Activated T-helper 1 cell treated with Interleukin-2 at 50 U/mL for 16 hours (primary cell): ENCODE results near the gene CCDC97.
A peak's percentile ranks its signal among the peaks of the same experiment; 100 is the strongest.

ENCODE experiments used
- DNase-seq: peaks from one replicate; pipeline ENCODE4 v3.0.0-alpha.2; 2020; ENCODE audit warnings: low read depth

The CCDC97 gene

DNA sequence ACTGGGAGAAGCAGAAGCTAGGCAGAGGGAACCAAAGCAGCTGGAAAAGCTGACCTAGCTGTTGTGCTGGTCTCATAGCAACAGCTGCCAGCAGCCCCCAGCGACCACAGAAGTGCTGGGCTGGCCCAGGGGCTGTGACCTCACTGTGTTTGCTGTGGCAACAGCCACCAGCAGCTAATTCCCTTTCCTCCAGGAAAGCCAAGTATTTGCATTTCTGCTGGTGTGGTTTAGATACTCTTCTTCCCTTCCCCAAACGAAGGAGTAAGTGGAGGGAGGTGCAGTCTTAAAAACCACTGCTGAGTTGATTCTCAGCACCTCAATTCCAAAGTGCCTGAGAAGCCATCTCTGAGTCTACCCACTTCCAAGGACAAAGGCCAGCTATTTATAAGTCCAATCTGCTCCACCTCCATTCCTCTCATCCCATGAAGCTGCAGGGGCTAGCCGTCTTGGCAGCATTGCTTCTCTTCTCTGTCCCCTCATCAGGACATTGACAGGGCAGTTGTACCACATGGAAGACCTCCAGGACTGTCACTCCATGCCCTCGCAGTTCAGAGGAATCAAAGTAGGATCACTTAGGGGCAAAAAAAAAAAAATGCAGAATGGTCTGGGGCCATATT lies 11.5 kb upstream of the CCDC97 start:
- DNase-seq, result peak; percentile 22

DNA sequence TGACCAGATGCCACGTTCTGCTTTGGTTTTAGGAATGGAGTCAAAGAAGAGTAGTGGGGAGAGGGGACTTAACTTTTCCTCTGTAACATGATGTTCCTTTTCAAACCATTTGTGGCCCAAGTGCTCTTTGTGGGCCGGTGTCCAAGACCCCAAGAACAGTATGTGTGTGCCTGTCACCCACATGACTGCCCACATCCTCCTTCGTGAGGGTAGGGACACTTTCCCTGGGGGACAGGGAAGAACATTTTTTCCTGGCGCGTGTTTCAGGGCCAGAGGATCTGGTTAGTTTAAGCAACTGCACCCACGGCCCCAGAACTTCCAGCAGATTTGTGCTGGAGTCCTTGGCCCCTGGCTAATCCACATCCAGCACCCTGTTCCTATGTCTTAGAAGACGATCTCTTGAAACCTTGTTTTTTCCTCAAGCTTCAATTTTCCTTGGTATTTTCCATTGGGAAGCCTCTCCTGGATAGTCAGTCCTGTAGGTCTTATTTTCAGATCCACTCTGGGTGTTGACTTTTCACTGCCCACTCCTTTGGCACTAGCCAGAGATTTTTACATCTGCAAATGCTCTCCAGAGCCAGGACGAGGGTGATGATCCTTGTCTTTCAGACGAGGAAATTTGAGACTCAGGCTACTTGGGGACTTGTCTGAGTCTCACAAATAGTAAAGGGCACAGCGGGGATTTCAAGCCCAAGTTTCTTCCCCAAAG lies 10.8 kb upstream of the CCDC97 start:
- no peak for DNase-seq

DNA sequence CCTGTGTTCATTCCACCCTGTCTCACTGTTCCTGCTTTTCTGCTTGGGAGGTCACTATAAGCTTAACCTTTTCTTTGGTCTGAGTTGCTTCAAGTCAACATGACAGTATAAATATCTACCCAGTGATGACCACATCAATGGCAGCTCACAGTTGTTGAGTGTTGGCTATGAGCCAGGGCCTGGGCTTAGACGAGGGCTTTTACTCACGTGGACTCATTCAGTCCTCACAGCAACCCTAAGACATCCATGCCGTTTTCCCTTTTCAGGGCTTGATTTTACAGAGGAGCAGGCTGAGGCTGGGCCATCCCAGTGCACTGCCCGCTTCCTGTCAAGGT lies 10.2 kb upstream of the CCDC97 start:
- peak; percentile 38 for DNase-seq

DNA sequence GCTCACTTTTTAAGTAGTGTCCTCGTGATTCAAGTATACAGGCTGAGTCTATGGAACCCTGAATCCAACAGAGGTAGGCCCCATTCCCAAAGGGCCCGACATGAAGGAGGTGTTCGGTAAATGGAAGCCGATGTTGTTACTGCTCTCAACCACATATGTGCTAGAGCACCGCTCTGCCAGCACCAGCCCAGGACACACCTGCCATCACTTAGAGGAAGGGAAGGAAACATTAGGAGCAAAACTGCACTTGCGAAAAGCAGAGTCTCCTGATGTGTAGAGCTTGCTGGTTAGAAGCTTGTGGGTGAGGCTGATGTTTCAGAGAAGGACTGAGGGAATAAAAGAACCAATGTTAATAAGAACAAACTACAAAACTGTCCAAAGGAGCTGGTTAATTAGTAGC lies 9.4 kb upstream of the CCDC97 start:
- no peak for DNase-seq

DNA sequence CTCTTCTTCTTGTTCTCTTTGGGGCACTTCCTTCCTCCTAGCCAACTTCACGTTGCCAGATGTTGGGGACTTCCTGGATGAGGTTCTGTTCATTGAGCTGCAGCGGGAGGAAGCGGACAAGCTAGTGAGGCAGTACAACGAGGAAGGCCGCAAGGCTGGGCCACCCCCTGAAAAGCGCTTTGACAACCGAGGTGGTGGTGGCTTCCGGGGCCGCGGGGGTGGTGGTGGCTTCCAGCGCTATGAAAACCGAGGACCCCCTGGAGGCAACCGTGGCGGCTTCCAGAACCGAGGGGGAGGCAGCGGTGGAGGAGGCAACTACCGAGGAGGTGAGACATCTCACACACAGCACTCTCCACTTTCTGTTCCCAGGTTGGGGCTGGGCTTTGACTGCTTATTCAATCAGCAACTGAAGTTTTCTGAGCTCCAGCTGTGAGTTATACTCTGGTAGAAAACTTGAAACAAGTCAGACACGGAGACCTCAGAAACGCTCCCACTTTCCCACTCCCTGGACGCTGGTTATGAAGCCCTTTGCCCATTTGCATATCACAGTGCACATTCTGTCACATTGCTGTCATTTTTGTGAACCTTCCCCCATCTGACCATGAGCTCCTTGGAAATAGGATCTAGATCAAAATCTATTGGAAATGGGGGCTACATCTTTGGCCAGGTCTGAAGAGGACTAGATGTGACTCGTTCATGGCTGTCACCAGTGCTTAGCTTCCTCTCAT lies 7.2 kb upstream of the CCDC97 start:
- DNase-seq, result peak; percentile 47

DNA sequence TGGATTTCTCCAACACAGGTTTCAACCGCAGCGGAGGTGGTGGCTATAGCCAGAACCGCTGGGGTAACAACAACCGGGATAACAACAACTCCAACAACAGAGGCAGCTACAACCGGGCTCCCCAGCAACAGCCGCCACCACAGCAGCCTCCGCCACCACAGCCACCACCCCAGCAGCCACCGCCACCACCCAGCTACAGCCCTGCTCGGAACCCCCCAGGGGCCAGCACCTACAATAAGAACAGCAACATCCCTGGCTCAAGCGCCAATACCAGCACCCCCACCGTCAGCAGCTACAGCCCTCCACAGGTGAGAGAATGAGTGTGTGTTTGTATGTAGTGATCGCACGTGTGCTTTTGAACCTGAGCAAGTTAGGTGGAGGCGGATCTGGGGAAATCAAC lies 6.0 kb upstream of the CCDC97 start:
- DNase-seq, result no peak

DNA sequence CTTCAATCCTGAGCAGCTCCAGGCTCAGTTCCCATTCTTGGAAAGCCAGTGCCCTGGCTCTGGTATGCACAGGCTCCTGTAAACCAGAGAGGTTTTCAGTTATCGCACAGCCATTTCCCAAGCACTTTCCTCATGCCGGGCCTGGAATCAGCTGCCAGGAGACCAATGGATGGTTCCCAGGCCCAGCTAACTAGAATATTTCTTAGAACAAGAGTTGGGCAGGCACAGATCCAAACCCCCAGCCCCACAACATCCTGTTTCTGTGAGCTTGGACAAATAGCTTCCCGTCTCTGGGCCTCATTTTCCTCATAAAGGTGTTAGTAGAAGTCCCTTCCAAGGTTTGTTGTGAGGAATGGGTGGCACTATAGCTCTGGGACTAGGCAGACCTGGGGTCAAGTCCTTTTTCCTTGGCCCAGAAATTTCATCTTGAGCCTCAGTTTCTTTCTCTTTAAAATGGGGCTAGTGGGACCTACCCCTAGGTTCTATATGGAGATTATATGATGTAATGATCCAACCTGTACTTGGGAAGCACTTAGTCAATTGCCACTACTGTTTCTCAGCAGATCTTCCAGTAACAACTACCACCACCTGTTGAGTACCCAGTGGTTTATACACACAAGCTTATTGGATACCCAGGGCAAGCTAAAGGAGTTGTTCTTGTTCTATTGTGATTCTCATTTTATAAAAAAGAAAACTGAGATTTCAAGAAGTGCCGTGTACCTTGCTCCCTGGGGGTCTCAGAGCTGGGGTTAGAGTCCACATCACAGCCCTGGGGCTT lies 5.1 kb upstream of the CCDC97 start:
- DNase-seq, result no peak

DNA sequence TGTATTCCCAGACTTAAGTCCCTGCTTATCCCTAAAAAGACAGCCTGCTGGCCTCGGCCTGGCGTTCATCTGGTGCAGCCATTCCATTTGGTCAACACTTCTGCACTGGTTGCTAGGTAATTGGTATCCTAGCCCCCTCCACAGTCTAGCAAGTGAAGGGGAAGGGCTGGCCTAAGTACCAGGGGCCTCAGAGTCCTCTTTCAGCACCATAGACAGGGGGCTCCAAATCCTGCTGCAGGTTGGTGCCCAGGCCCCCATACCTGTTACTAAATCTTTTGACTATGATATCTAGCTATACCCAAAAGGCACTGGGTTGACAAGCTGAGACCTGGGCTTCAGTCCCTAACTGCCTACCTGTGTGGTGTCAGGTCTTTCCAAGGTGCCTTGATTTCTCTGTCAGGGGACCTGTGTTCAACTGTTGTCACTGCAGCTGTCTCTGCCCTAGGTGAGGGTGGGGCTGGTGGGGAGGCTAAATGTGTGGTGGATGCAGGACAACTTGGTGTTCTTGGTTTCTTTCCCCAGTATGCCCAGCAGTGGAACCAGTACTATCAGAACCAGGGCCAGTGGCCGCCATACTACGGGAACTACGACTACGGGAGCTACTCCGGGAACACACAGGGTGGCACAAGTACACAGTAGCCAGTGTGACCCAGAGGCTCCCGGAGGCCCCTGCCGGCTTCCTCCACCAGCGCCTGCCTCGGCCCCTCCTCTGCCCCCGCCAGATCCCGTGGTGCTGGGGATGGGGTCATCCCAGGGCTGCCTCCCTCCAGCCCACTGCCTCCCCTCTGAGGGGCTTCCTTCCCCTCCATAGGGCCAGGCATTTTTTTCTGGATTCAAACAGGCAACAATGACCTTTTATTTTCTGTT lies 3.8 kb upstream of the CCDC97 start:
- DNase-seq, result no peak

DNA sequence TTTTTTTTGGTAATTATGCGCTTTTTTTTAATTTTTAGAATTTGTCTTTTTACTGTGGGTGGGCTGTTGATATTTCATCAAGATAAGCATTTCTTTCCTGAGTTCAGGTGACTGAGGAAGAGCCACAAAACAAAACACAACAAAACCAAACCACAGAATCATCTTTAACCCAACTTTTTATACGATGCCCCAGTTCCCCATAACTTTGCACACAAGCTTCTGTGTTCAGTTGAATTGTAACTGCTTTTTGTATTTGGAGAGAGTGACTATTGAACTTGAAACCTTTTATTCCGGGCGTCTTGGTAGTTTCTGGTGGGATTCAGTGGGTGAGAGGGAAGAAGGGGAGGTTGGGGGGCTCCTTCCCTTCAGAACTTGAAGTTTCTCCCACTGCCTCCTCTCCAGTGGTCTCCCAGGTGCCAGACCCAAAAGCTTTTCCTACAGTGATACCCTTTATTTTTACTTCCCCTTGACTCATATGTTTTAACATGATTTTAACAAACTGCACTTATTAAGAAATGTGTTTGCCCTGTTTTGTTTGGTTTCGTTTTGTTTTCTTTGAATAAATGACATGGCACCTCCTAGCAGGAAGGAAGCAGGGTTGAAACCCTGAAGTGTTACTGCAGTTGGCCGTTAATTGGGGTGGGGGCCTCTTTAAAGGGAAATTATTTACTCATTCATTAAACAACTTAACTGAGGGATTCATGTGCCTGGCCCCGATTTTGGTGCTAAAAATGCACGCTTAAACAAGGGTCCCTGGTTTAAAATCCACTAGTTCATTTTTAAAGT lies 2.7 kb upstream of the CCDC97 start:
- DNase-seq, result no peak

DNA sequence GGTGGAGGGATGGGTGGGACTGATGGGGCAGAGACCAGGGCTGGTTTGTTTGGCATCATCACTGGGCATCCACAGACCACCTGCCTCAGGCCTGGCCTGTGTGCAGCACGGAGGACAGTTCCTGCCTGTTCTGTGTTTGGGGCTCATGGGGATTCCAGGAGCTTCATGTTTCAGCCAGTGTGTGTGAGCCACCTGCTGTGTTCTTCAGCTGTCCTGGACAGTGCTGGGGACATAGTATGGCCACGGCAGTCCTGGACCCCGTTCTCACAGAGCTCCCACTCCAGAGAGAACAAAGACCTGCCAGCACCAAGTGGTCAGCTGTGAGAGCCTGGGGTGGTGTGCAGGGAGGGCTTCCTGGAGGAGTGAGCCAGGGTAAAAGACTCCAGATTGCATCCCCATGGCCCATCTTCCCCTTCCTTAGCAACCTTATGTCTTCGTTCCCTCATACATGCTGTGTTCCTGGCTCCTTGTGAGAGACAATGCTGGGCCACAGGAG lies 2.0 kb upstream of the CCDC97 start:
- DNase-seq, result no peak

DNA sequence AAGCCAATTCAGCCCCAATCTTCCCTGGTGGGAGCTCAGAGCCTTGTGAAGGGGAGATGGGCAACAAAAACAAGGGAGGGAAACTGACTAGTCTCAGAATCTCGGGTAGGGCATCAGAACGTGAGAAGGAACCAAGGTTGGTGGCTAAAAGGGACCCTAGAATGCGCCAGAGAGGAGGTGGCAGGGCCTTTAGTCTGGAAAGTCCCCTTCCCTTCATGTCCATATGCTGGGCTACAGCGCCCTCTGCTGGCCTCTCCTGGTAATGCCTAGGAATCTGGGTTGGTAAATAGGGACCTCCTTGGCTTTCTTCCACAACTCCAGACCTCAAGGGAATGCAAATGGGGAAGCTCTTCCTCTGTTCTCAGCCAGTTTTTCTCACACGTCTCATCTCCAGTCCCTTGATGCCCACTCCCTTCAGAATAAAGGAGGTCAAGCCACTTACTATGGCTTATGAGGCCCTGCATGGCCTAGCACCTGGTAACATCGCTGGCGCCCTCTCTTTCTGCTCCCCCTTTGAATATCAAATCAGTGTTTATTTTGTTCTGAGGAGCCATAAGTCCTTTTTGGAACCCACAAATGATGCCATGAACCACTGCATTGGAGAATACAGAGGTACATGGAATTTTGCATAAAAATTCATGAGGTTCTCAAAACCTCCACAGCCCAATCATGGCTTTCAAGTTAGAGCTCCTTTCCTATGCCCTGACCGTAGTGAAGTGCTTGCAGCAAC lies 1.4 kb upstream of the CCDC97 start:
- DNase-seq, result peak; percentile 85

DNA sequence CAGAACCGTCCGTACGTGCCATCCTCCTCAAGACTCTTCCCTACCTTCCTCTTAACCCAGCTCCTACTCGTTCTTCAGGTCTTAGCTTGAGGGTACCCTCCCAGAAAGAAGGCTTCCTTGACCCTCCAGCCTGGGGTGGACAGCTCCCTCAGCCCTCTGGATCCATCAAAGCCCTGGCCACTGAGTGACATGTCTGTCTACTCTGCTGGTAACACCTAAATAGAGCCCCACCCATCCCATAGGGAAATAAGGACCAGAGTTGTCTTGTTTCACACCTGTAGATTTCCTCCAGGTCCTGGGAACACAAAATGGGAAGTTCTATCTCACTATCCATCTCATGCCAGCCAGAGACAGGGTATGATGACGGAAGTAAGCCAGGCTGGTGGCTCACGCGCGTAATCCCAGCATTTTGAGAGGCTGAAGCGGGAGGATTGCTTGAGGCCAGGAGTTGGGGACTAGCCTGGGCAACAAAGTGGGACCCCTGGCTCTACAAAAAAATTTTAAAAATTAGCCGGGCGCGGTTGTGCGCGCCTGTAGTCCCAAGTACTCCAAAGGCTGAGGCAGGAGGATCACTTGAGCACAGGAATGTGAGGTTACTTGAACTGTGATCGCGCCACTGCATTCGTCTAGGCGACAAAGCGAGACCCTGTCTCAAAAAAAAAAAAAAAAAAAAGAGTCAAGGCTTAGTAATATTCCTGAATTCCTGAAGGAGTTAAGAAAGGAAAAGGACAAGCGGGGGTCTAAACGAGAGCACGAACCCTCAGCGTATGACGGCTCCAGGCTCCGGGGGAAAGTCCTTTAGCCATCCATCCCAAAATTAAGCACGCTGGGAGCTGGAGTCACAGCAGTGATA lies 566 bp upstream of the CCDC97 start:
- DNase-seq, result no peak

DNA sequence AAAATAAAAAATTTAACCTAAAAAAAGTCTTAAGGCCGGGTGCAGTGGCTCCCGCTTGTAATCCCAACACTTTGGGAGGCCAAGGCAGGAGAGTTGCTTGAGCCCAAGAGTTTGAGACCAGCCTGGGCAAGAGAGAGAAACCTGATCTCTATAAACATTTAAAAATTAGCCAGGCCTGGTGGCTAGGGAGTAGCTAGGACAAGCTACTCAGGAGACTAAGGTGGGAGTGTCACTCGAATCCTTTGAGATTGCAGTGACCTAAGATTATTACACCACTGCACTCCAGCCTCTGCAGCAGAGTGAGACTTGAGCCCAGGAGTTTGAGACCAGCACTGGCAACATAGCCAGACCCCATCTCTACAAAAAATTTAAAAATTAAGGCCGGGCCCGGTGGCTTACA lies 1.1 kb downstream of the CCDC97 start:
- DNase-seq, result no peak

DNA sequence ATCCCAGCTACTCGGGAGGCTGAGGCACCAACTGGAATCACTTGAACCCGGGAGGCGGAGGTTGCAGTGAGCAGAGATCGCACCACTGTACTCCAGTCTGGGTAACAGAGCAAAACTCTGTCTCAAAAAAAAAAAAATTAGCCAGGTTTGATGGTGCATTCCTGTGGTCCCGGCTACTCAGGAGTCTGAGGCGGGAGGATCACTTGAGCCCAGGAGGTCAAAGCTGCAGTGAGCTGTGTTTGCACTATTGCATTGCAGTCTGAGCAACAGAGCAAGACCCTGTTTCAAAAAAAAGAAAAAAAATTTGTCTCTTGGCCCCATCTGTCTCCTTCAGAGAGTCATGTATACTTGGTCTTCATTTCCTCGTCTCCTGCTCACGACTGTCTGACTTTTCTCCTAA lies 1.6 kb downstream of the CCDC97 start:
- DNase-seq, result no peak

DNA sequence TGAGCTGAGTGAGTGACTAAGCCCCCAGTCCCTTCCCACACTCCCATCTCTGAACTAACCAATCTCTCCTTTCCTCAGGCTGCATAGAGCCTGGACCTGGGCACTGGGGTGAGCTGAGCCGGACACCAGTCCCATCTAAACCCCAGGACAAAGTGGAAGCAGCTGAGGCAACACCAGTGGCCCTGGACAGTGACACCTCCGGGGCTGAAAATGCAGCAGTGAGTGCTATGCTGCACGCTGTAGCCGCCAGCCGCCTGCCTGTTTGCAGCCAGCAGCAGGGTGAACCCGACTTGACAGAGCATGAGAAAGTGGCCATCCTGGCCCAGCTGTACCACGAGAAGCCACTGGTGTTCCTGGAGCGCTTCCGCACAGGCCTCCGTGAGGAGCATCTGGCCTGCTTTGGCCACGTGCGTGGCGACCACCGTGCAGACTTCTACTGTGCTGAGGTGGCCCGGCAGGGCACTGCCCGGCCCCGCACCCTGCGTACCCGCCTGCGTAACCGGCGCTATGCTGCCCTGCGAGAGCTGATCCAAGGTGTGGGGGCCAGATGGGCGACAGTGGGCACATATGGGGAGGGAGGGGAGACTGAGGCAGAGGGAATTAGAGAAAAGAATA lies 6.4 kb downstream of the CCDC97 start:
- DNase-seq, result no peak

DNA sequence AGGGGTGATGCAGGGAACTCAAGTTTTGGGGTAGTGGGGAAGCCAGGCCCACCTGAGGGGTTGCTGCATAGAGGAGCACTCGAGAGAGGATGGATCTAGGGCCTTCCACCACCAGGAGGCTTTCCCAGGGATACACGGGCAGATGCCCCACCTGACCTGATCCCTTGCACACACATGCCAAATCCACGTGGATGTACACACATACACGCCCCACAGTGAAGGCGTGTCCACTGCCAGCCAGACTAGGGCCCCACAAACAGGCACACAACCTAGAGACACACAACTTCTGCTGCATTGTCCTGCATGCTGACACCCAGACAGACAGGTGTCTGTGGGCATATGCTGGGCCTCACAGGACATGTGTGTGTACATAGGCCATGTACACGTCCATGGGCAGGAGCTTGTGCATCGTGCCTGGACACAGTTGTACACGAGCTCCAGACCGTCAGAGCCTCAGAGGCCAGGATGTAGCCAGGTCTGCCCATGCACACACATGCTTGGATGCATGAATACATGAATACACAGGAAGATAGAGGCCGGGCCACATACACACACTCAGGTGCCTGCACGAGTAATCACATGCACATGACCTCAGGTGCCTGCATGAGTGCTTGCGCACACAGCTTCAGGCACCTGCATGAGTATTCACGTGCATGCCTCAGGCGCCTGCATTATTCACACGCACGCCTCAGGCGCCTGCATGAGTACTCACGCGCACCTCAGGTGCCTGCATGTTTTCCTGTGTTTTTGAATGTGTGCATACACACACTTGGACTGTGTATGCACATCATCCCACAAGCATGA lies 8.9 kb downstream of the CCDC97 start:
- no peak for DNase-seq

DNA sequence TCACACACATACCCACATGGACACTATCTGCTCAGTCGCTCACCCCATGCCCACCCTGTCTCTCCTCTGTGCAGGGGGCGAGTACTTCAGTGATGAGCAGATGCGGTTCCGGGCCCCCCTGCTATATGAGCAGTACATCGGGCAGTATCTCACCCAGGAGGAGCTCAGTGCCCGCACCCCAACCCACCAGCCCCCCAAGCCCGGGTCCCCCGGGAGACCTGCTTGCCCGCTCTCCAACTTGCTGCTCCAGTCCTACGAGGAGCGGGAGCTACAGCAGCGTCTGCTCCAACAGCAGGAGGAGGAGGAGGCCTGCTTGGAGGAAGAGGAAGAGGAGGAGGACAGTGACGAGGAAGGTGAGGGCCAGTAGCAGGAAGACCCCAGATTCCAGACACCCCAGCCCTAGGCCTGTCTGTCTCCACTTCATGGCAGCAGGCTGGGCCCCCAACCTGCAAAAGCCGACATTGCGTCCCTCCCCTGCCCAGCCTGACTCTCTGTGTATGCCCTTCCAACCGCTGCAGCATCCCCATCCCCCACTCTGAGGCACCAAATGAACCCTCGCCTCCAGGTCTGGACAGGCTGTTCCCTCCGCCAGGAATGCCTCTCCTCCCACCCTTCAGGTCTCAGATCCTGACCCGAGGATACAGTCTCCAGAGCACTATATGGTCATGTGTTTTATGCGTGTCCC lies 9.7 kb downstream of the CCDC97 start:
- no peak for DNase-seq
